ENCODE results near the gene DPH1. TPM values are rescaled to one million over a fixed set of nuclear protein-coding genes. Genes with fewer than 3 reads are reported as not detected.

The DPH1 gene
- total RNA-seq, 2 donors from 2014 or later: 17.2 to 21.6 TPM

GRCh38 chr17:2035541-2036488 lies 5.9 kb downstream of the DPH1 start:
- Histone ChIP-seq H3K27me3 (no peaks in the 10 kb centered on the region), H3K4me3 (no peak overlapping the region), H3K4me1 (peaks cover 0 to 12% of the 10 kb centered on the region in 2 donors), H3K9me3 (no peaks in the 10 kb centered on the region), H3K27ac (no peak overlapping the region), H3K36me3 (peaks cover 37% of the 10 kb centered on the region)
- DNase-seq (ENCODE audit: low spot score): no peak
- TF ChIP-seq, protein P1, sequence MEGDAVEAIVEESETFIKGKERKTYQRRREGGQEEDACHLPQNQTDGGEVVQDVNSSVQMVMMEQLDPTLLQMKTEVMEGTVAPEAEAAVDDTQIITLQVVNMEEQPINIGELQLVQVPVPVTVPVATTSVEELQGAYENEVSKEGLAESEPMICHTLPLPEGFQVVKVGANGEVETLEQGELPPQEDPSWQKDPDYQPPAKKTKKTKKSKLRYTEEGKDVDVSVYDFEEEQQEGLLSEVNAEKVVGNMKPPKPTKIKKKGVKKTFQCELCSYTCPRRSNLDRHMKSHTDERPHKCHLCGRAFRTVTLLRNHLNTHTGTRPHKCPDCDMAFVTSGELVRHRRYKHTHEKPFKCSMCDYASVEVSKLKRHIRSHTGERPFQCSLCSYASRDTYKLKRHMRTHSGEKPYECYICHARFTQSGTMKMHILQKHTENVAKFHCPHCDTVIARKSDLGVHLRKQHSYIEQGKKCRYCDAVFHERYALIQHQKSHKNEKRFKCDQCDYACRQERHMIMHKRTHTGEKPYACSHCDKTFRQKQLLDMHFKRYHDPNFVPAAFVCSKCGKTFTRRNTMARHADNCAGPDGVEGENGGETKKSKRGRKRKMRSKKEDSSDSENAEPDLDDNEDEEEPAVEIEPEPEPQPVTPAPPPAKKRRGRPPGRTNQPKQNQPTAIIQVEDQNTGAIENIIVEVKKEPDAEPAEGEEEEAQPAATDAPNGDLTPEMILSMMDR (IDR thresholded peaks at IDR 0.05): no peak

DNA sequence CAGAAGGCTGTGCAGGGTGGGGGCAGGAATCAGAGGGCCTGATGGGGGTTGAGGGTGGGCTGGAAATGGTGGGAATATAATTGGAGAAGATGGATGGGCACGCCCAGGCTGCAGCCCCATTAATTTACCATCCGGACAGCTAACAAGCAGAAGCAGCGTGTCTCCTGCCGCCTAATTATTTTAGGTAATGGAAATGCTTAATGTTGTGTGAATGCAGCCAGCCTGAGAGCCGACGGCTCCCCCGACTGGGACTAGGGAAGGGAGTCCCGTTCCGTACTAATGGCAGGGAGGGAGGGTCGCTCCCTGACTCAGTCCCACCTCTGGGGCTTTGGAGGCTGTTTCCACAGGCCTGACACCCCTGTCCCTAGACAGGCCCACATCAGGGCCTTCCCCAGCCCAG lies 7.2 kb downstream of the DPH1 start:
- H3K36me3 ChIP-seq: peaks cover 37% of the 10 kb centered on the region
- H3K9me3 ChIP-seq: no peaks in the 10 kb centered on the region
- peaks cover 0 to 11% of the 10 kb centered on the region in 2 donors for H3K4me1 ChIP-seq
- no peak overlapping the region for H3K27ac ChIP-seq
- H3K27me3 ChIP-seq: no peaks in the 10 kb centered on the region
- H3K4me3 ChIP-seq: no peak overlapping the region
- TF ChIP-seq, protein P1 (IDR thresholded peaks at IDR 0.05): no peak
- DNase-seq (ENCODE audit: low spot score): no peak

GRCh38 chr17:2040219-2040827 lies 10.4 kb downstream of the DPH1 start:
- DNase-seq (ENCODE audit: low spot score): no peak
- Histone ChIP-seq H3K27ac (peak overlapping the region in 1 of 2 donors; percentile 96), H3K36me3 (peaks cover 48% of the 10 kb centered on the region), H3K9me3 (no peaks in the 10 kb centered on the region), H3K4me3 (no peak overlapping the region), H3K27me3 (no peaks in the 10 kb centered on the region), H3K4me1 (peaks cover 0 to 34% of the 10 kb centered on the region in 2 donors)
- TF ChIP-seq, protein P1 (IDR thresholded peaks at IDR 0.05): no peak

DNA sequence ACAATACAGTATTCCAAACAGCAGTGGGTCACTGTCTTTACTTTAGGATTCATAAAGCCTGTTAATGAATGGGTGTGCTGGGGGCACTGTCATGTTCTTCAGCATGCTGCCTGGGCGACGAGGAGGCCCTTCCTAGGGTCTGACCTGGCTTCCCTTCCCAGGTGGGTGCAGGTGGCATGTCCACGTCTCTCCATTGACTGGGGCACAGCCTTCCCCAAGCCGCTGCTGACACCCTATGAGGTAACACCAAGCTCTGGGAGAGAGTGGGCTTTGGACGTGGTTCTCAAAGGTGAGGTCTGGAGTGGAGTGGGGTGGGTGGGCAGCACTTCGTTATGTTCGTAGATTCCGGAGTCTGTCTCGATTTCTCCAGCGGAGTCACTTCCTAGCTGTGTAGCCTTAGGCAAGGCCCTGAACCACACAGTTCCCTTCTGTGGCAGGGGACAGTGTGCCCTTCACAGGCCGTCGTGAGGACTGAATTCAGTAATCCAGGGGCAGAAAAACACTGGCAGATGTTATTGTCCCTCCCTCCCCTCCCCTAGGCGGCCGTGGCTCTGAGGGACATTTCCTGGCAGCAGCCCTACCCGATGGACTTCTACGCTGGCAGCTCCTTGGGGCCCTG lies 11.1 kb downstream of the DPH1 start:
- TF ChIP-seq, protein P1 (IDR thresholded peaks at IDR 0.05): no peak
- no peak for DNase-seq (ENCODE audit: low spot score)

DNA sequence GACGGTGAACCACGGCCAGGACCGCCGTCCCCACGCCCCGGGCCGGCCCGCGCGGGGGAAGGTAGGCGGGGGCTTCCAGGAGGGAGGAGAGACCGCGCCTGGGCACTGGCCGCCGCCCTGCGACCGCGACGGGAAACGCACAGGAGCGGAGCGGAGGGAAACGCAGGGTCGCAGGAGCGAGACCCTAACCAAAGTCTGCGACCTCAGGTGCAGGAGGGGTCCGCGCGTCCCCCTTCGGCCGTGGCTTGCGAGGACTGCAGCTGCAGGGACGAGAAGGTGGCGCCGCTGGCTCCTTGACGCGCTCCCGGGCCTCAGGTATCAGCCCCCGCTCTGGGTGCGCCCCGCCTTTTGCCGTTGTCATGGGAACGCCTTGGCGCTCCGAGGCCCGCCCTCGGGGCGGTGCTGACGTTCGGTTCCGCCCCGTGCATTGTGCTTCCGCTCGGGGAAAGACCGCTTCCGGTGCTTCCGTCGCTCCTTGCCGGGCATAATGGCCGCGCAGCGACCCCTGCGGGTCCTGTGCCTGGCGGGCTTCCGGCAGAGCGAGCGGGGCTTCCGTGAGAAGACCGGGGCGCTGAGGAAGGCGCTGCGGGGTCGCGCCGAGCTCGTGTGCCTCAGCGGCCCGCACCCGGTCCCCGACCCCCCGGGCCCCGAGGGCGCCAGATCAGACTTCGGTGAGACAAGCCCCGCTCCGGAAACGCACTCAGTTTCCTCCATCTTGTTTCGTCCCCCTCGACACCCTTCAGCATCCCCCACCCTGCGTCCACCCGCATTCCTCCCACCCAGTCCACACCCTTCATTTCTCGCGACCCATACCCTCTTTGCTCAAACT lies 11.8 kb downstream of the DPH1 start, which contains the start of gene OVCA2:
OVCA2 (plus strand) TSS at position 462 of the 829 bp plus-strand sequence; CDS start at position 488, 26 bp downstream.
- Histone ChIP-seq H3K36me3 (peaks cover 33% of the 10 kb centered on the region), H3K4me3 (peak within 1 kb of the TSS; percentile 81 to 89), H3K27ac (peak within 1 kb of the TSS; percentile 92 to 96), H3K9me3 (no peaks in the 10 kb centered on the region), H3K4me1 (peaks cover 0 to 34% of the 10 kb centered on the region in 2 donors), H3K27me3 (no peaks in the 10 kb centered on the region)
- DNase-seq (ENCODE audit: low spot score): peak; percentile 94
- TF ChIP-seq, protein P1 (IDR thresholded peaks at IDR 0.05): peak; percentile 52 to 71

More for the DNA sequence above, 11.1 kb downstream of the DPH1 start:
- Histone ChIP-seq H3K4me1 (peaks cover 0 to 34% of the 10 kb centered on the region in 2 donors), H3K9me3 (no peaks in the 10 kb centered on the region), H3K27me3 (no peaks in the 10 kb centered on the region), H3K36me3 (peaks cover 41% of the 10 kb centered on the region), H3K4me3 (peak overlapping the region; percentile 81 to 89), H3K27ac (peak overlapping the region; percentile 92 to 96)
